GM19351 (cell line): ENCODE measurements around the gene CSN2.
"Not testable (repeated sequence)": the region's sequence is repeated elsewhere in the genome, so short reads cannot be mapped to it uniquely, and the experiment has no call there.

Experiments
- ATAC-seq: cut with Tn5 transposase; IDR thresholded peaks from one replicate; pipeline ENCODE4 v1.9.1; 2021; ENCODE audit warnings: mild to moderate bottlenecking, moderate library complexity; ENCODE audit not compliant: unreplicated experiment

Gene CSN2

GRCh38 chr4:69965628-69966027, at the start of gene CSN2:
Gene CSN2 (minus strand): TSS chr4:69965728. CDS start chr4:69960995, 4,733 bp downstream.
- no peak for ATAC-seq

GRCh38 chr4:70008771-70009170, 43.2 kb upstream of the CSN2 start:
- ATAC-seq: no peak

GRCh38 chr4:70002507-70002906, 37.0 kb upstream of the CSN2 start:
- ATAC-seq: no peak

- no peak for ATAC-seq
Observed at GRCh38 chr4:70000711-70001110, 35.2 kb upstream of the CSN2 start.

GRCh38 chr4:69999420-69999819, 33.9 kb upstream of the CSN2 start:
- peak; percentile 45 for ATAC-seq

GRCh38 chr4:69995526-69996016, 30.0 kb upstream of the CSN2 start, which contains the start of gene STATH:
Gene STATH (plus strand): TSS chr4:69995966. CDS start chr4:69998438, 2,472 bp downstream.
- no peak for ATAC-seq

GRCh38 chr4:69994782-69995181, 29.3 kb upstream of the CSN2 start:
- ATAC-seq: no peak

- no peak for ATAC-seq
Observed at GRCh38 chr4:69991016-69991415, 25.5 kb upstream of the CSN2 start.

GRCh38 chr4:69986663-69987062, 21.1 kb upstream of the CSN2 start:
- ATAC-seq: no peak

GRCh38 chr4:69984030-69984443, 18.5 kb upstream of the CSN2 start:
- ATAC-seq: peak; percentile 72

GRCh38 chr4:69977582-69977981, 12.1 kb upstream of the CSN2 start:
- no peak for ATAC-seq

- ATAC-seq: no peak
Observed at GRCh38 chr4:69974631-69975030, 9.1 kb upstream of the CSN2 start.

- no peak for ATAC-seq
Observed at GRCh38 chr4:69970071-69970470, 4.5 kb upstream of the CSN2 start.

- no peak for ATAC-seq
Observed at GRCh38 chr4:69957209-69957608, 8.3 kb downstream of the CSN2 start.

GRCh38 chr4:69951602-69952001, 13.9 kb downstream of the CSN2 start:
- ATAC-seq: no peak

- ATAC-seq: no peak
Observed at GRCh38 chr4:69936566-69936965, 29.0 kb downstream of the CSN2 start.

- no peak for ATAC-seq
Observed at GRCh38 chr4:69934150-69934549, 31.4 kb downstream of the CSN2 start.

- no peak for ATAC-seq
Observed at GRCh38 chr4:69930768-69931167, 34.8 kb downstream of the CSN2 start, which contains the start of gene CSN1S1. Gene CSN1S1 (plus strand): TSS chr4:69931068. CDS start chr4:69932556, 1,488 bp downstream.

- not testable (repeated sequence) for ATAC-seq
Observed at GRCh38 chr4:69923782-69924410, 41.6 kb downstream of the CSN2 start.

GRCh38 chr4:69920874-69921273, 44.7 kb downstream of the CSN2 start:
- no peak for ATAC-seq

- peak; percentile 86 for ATAC-seq
Observed at GRCh38 chr4:69910016-69910782, 55.3 kb downstream of the CSN2 start.

GRCh38 chr4:69909195-69909594, 56.3 kb downstream of the CSN2 start:
- ATAC-seq: peak; percentile 47
